HepG2 (cell line): ENCODE measurements around the gene PRSS48. TPM values are rescaled to one million over a fixed set of nuclear protein-coding genes. Genes with fewer than 3 reads are reported as not detected.

ENCODE experiments used
- AKNA ChIP-seq: sonication (generic); formaldehyde crosslinking; IDR thresholded peaks from 2 replicates; pipeline ENCODE4 v1.4.0; 2020; ENCODE audit warnings: missing genetic modification reagents, borderline replicate concordance
- ARHGAP35 ChIP-seq: sonication (generic); formaldehyde crosslinking; IDR thresholded peaks from 2 replicates; pipeline ENCODE4 v1.9.0; 2022; ENCODE audit warnings: mild to moderate bottlenecking, inconsistent platforms, moderate library complexity, missing genetic modification reagents, borderline replicate concordance
- CERS6 ChIP-seq: sonication (generic); formaldehyde crosslinking; IDR thresholded peaks from 2 replicates; pipeline ENCODE4 v1.5.0; 2020; ENCODE audit warnings: missing genetic modification reagents
- ETV5 ChIP-seq: IDR thresholded peaks from 2 replicates; pipeline ENCODE4 v1.6.1; 2018; ENCODE audit warnings: missing biosample characterization, missing genetic modification reagents, inconsistent platforms, borderline replicate concordance
- HOXA5 ChIP-seq: sonication (generic); formaldehyde crosslinking; IDR thresholded peaks from 2 replicates; pipeline ENCODE4 v1.4.0; 2020; ENCODE audit warnings: missing genetic modification reagents
- JARID2 ChIP-seq: sonication (generic); formaldehyde crosslinking; IDR thresholded peaks from 2 replicates; pipeline ENCODE4 v1.8.1; 2023; ENCODE audit warnings: missing genetic modification reagents, inconsistent platforms; ENCODE audit not compliant: insufficient replicate concordance
- MXI1 ChIP-seq: IDR thresholded peaks from 3 replicates; pipeline ENCODE4 v1.6.1; 2012; ENCODE audit warnings: low read depth, low read length, inconsistent platforms, borderline replicate concordance
- NCOA2 ChIP-seq: sonication (generic); formaldehyde crosslinking; IDR thresholded peaks from 2 replicates; pipeline ENCODE4 v1.8.0; 2022; ENCODE audit warnings: inconsistent platforms
- PATZ1 ChIP-seq: sonication (generic); formaldehyde crosslinking; IDR thresholded peaks from 2 replicates; pipeline ENCODE4 v1.4.0; 2020; ENCODE audit warnings: missing genetic modification reagents
- RBM22 ChIP-seq: fragments of 200-400 bp; formaldehyde crosslinking; optimal IDR thresholded peaks from 2 replicates; pipeline ENCODE3; 2017; ENCODE audit warnings: mild to moderate bottlenecking, low read length, moderate library complexity
- TARDBP ChIP-seq: sonication (generic); formaldehyde crosslinking; IDR thresholded peaks from 2 replicates; pipeline ENCODE4 v1.8.0; 2022; ENCODE audit warnings: mild to moderate bottlenecking, missing genetic modification reagents
- ZFP1 ChIP-seq: IDR thresholded peaks from 2 replicates; pipeline ENCODE4 v1.6.1; 2016
- ZKSCAN1 ChIP-seq: fragments of 150-350 bp; IDR thresholded peaks from 2 replicates; pipeline ENCODE4 v1.6.1; 2014; ENCODE audit warnings: low read length
- ZMYM3 ChIP-seq: sonication (generic); formaldehyde crosslinking; IDR thresholded peaks from 2 replicates; pipeline ENCODE4 v1.5.1; 2020; ENCODE audit warnings: mild to moderate bottlenecking, missing genetic modification reagents
- ZNF784 ChIP-seq: sonication (generic); formaldehyde crosslinking; IDR thresholded peaks from 2 replicates; pipeline ENCODE4 v1.5.1; 2020; ENCODE audit warnings: missing genetic modification reagents, mild to moderate bottlenecking, borderline replicate concordance
- ZNF883 ChIP-seq: sonication (generic); formaldehyde crosslinking; IDR thresholded peaks from 2 replicates; pipeline ENCODE4 v1.5.1; 2020; ENCODE audit warnings: mild to moderate bottlenecking, missing genetic modification reagents; ENCODE audit errors: not compliant biosample characterization
- ZSCAN21 ChIP-seq: sonication (generic); formaldehyde crosslinking; IDR thresholded peaks from 2 replicates; pipeline ENCODE4 v1.8.0; 2022; ENCODE audit warnings: mild to moderate bottlenecking, missing genetic modification reagents, moderate library complexity, borderline replicate concordance
- polyA plus RNA-seq, 8 experiments: library from polyadenylated mRNA; depleted of rRNA in 3 of 8; stranded (reverse) in 7 of 8; unstranded in 1 of 8; fragments of >200 nt; fragmentation: Illumina TruSeq in 4 of 8; extraction: Trizol in 4 of 8; gene quantifications; 2 replicates each; pipeline versions ENCODE4 v1.2.1 to v1.2.3, GENCODE V29; 2011 to 2016; ENCODE audit warnings: low read depth in 4 of 8, missing spikeins in 1 of 8, mixed read lengths in 1 of 8; ENCODE audit not compliant: insufficient read depth in 1 of 8
- total RNA-seq, 5 experiments: library from RNA; depleted of rRNA; stranded (reverse); fragments of >200 nt; fragmentation: Illumina TruSeq; extraction: Trizol; gene quantifications; 2 replicates each; pipeline ENCODE4 v1.2.3, GENCODE V29; 2016; ENCODE audit warnings: low read depth in 1 of 5
- TF ChIP-seq, protein P1 (sequence below): sonication (generic); formaldehyde crosslinking; IDR thresholded peaks from 2 replicates; pipeline ENCODE4 v1.4.0; 2020; ENCODE audit warnings: mild to moderate bottlenecking, missing genetic modification reagents
- TF ChIP-seq, protein P2 (sequence below): fragments of 450-650 bp; IDR thresholded peaks from 2 replicates; pipeline ENCODE4 v1.6.1; 2016

PRSS48 gene
- total and polyA plus RNA-seq, 2 of the 13 experiments (the other 11 are each of a cell fraction or from before 2014, with no cell fraction given), result not detected

DNA sequence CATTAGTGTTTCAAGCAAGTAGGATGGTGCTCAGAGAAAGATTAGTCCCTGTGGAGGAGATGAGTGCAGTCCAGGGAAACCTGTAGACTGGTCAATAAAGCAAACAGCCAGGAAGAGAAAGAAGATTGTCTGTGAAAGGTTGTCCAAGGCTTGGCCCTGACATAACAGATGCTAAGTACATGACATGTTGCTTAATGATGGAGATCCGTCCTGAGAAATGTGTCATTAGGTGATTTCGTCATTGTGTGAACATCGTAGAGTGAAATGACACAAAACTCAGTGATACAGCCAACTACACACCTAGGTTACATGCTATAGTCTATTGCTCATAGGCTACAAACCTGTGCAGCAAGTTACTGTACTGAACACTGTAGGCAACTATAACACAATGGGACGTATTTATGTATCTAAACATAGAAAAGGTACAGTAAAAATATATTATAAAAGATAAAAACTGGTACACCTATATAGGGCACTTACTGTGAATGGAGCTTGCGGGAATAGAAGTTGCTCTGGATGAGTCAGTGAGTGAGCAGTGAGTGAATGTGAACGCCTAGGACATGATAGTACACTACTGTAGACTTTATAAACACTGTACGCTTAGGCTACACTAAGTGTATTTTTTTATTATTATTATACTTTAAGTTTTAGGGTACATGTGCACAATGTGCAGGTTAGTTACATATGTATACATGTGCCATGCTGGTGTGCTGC, 9.0 kb upstream of the PRSS48 start (continued):
- TF ChIP-seq JARID2 (CRISPR knock-in tag), result no peak
- no peak for TF ChIP-seq MXI1
- TF ChIP-seq AKNA (CRISPR knock-in tag), result no peak
- 0 out of 2 replicates have a peak, but pooled peaks have one; percentile 55 for TF ChIP-seq ZSCAN21 (CRISPR knock-in tag)
- TF ChIP-seq ZKSCAN1, result no peak
- TF ChIP-seq HOXA5 (CRISPR knock-in tag), result no peak
- TF ChIP-seq ZNF883, result no peak
- TF ChIP-seq ZMYM3, result 0 out of 2 replicates have a peak, but pooled peaks have one; percentile 16
- no peak for TF ChIP-seq ZFP1 (CRISPR knock-in tag)
- no peak for TF ChIP-seq TARDBP (CRISPR knock-in tag)
- no peak for TF ChIP-seq PATZ1 (CRISPR knock-in tag)
- no peak for TF ChIP-seq CERS6
- TF ChIP-seq, protein P1, sequence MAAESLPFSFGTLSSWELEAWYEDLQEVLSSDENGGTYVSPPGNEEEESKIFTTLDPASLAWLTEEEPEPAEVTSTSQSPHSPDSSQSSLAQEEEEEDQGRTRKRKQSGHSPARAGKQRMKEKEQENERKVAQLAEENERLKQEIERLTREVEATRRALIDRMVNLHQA (CRISPR knock-in tag), result no peak
- peak; percentile 27; the same call in 1 of the 2 replicates for TF ChIP-seq NCOA2 (CRISPR knock-in tag)
- TF ChIP-seq ETV5 (CRISPR knock-in tag), result peak; percentile 38; the same call in 1 of the 2 replicates
- peak; percentile 58 for TF ChIP-seq RBM22
- TF ChIP-seq ZNF784 (CRISPR knock-in tag), result no peak
- no peak for TF ChIP-seq ARHGAP35 (CRISPR knock-in tag)
- TF ChIP-seq, protein P2, sequence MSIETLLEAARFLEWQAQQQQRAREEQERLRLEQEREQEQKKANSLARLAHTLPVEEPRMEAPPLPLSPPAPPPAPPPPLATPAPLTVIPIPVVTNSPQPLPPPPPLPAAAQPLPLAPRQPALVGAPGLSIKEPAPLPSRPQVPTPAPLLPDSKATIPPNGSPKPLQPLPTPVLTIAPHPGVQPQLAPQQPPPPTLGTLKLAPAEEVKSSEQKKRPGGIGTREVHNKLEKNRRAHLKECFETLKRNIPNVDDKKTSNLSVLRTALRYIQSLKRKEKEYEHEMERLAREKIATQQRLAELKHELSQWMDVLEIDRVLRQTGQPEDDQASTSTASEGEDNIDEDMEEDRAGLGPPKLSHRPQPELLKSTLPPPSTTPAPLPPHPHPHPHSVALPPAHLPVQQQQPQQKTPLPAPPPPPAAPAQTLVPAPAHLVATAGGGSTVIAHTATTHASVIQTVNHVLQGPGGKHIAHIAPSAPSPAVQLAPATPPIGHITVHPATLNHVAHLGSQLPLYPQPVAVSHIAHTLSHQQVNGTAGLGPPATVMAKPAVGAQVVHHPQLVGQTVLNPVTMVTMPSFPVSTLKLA, result no peak
